GM18909 (cell line): ENCODE results near the gene CALM1.
A peak's percentile ranks its signal among the peaks of the same experiment; 100 is the strongest.
"Not testable (repeated sequence)": the region's sequence is repeated elsewhere in the genome, so short reads cannot be mapped to it uniquely, and the experiment has no call there.

Experiments
- ATAC-seq: cut with Tn5 transposase; IDR thresholded peaks from one replicate; pipeline ENCODE4 v1.9.1; 2021; ENCODE audit warnings: mild to moderate bottlenecking; ENCODE audit not compliant: unreplicated experiment, poor library complexity

CALM1 gene

DNA sequence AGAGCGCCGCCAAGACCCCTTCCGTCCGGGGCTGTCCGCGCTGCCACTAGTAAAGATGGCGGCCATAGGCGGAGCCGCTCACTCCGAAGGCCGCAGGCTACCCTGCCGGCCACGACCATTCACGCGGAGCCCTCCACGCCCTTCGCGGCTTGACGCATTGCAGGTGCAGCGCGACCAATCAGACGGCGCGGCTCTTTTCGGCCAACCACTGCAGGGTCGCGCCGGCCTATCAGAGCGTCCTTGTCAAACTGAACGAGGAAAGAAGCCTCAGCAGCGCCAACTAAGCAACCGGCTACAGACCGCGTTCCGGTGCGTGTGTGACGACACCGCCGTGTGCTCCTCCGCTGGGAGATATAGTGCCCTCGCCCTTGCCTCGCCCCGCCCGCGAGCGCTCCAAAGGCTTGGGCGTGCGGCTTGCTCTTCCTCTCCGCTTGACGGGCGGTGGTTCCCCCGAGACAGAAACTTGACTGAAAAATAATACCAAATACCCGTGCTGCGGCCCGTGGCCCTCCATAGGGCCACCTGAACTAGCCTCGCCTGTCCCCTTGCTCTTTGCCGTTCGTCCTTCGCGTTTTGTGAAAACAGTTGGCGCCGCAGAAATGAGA, 13.6 kb upstream of the CALM1 start:
- ATAC-seq, result peak; percentile 95

DNA sequence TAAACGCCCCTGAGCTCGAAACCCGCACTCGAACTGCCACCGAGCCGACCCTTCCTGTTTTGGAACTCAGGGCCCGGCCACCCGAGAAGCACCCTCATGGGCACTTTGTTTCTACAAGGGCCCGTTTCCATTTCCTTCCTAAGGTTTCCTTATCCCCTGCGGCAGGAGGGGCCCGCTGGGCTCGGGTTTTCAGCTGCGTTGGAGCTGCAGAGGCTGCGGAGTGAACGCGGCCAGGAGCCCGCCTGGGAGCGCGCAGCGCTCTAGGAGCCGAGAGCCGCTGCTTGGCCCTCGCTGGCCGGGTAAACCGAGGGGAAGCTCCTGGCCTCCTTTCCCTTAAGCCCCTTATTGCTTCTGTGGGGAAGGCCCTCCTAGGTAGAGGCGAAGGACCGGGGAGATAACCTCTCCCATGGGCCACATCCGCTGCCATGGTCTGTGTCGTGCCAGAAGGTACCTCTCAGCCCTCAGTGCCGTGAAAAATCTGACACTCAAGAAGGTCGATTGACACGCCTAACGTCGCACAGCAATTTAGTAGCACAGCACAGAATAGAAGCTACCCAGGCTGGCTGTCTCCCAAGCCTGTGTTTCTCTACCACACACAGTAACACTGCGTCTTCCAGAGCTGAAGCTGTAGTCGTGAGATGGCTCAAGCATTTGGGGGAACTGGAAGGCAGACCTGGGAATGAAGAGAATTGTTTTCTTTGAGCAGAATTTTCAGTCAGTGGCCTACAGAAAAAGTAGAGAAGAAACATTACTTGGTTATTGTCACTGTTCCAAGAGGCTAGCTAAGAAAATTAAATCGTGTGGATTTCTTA, 12.9 kb upstream of the CALM1 start:
- peak; percentile 15 for ATAC-seq

DNA sequence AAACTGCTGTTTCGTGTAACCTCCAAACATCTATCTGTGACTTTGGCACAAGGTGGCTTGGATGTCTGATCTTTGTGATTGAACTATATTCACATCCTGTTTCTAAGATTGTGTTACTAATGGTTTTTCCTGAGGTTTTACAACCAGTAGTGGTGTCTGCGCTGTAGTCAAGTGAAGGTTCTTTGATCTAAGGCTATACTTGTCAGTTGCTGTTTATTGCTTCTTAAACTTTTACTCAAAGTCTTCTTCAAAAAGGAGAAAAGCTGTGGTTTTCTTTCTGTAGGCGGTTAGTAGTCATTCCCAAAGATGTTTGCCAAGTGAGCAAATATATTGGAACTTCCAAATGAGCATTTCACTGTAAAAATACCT, 12.3 kb upstream of the CALM1 start:
- ATAC-seq, result no peak

DNA sequence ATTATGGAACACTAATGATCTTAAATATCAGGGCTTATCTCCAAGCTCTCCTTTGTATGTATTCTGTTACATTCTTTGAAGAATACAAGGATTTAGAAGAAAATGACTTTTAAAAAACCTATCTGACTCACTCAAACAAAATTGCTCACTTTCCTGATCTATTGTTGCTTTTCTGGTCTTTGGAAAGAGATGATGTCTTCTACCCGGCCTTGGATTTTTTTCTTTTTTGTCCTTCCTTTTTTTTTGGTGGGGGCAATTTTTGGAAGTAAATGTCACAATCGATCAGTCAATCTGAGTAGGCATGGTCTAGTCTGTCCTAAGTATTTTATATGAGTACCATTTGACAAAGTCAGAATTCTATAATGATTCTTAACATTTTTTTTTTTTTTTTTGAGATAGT, 10.5 kb upstream of the CALM1 start:
- no peak for ATAC-seq

DNA sequence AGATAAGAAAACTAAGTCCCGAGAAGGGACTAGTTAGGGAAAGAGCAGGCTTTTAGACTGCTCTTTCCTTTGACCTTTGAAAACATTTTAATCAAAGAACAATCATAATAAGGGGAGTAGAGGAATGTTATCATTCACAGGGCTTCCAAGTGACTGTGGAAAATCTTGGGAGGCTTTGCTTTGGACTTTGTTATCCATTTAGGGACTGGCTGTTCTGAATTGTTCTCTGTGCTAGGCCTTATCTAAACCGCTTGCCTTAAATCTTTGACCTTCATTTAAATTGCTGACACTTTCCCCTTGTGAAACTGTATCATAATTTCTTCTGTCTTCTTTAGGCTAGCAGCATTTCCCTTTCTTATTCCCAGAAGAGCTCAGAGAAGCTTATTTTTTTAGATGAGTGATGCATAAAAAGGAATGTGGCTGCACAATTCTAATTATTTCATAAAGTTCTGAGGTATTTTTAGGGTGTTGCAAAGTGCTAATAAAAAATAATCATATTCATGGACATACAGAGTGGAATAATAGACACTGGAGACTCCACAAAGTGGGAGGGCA, 9.5 kb upstream of the CALM1 start:
- no peak for ATAC-seq

DNA sequence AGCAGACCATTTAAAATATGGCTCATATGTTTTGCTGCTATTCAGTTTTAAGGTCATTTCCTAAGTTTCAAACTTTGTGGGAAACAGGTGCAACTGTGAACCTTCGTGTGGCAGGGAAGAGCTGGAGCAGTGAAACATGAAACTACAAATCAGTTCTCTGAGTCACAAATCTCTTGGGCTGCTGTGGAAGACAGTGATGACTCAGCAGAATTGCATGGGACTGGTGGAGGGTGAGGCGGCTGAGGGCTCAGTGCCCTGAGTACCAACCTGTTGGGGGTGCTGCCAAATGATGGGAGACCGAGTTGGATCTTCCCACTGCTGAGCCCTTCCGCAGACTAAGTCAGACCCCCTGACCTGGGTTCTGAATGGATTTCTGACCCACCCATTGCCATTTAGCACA, 8.4 kb upstream of the CALM1 start:
- no peak for ATAC-seq

DNA sequence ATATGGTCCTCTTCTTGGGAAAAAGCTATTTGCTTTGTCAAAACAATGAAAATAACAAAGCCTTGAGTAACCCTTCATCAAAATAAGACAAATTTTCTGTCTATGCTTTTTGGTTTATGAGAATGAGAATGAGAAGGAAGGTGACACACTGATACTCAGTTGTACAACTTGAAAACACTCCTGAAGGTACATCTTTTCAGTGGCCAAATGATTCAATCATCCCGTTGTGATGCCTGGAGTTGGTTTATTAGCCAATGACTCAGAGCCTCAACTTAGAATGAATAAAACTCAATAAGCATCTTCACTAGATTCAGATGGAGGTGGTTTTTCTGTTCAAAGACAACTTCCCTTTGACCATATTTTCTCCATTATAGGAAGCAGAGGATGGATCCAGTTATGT, 7.8 kb upstream of the CALM1 start:
- ATAC-seq, result no peak

DNA sequence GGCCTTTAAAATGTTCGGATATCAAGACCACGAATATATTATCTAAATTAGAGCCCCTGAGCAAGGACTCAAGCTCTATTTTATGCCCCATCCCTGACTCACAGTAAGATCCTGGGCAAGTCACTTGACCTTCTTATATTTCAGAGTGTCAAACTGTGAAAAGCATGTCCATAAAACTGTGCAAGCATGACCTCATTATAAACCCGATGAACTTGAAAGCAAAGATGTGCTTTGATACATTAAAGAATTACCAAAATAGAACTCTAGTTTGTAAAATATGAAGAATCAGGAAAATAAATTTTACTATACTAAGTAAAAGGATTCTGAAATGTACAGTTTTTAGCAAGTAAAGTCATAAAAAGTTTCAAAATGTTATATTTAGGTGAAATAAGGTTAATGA, 2.9 kb upstream of the CALM1 start:
- ATAC-seq, result no peak

DNA sequence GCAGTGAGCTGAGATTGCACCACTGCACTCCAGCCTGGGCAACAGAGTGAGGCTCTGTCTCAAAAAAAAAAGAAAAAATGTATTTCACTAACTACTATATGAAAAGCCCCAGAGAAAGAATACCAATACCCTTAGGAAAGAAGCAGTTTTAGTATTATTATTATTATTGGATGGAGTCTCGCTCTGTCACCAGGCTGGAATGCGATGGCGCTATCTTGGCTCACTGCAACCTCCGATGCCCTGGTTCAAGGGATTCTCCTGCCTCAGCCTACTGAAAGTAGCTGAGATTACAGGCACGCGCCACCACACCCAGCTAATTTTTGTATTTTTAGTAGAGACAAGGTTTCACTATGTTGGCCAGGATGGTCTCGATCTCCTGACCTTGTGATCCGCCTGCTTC, 2.0 kb upstream of the CALM1 start:
- ATAC-seq, result not testable (repeated sequence)

DNA sequence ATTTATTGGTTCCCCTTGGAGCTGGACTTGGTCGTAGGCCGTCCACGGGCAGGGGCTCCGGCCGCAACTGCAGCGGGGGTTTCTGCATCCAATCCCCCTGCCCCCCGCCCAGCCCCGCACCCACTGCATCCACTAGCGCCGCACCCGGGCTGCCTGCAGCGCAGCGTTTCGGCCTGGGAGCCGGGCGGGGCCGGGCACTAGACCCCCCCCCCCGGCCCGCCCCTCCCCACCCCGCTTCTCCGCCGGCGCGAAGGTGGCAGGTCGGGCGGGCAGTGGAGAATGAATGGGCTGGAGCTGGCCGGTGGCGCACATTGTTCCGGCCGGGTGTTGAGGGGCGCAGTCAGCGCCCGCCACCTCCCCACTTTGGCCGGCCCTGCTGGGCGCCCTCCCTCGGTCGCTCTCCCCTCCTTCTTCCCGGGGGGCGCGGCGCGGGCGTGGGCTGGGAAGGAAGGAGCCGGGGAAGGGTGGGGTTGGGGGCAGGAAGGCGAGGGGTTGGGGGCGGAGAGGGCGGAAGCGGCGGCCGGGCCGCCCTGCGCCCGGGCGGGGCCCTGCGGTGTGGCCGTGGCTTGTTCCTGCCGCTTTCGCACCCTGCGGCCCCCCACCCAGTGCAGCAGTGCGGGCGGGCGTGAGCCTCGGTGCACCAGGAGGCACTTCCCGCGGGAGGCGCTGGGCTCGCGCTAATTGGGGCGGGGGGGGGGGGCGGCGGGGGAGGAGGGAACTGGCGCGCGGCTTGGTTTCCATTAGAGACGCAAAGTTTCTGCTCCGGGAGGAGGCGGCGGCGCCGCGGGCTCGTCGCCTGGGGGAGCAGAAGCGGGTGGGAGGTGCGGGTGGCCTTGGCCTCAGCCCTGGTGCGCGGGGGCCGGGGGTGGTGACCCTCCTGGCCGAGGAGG, 841 bp downstream of the CALM1 start:
- peak; percentile 33 for ATAC-seq

DNA sequence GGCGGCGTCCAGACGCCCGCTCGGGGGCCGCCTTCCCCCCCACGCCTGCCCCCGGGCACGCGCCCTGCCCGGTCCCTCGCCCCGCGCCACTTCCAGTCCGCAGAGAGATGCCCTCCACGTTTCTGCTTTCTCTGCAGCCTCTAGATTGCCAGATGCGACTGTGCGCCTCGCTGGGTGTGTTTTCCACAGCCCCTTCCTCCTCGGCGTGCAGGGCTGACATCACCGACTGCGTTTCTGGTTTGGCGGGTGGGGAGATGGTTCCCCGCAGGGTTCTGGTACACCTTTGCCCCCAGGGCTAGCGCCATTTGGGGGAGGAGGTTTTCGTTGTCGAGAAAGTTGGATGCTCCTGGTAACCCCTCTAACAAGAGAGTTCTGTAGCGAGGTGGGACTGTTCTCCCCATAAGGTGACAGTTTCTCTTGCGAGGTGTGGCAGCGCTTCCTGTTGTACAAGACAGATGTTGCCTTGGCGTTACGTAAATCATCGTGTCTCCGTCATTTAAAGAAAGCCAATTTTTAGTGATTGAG, 1.5 kb downstream of the CALM1 start:
- ATAC-seq, result peak; percentile 19

DNA sequence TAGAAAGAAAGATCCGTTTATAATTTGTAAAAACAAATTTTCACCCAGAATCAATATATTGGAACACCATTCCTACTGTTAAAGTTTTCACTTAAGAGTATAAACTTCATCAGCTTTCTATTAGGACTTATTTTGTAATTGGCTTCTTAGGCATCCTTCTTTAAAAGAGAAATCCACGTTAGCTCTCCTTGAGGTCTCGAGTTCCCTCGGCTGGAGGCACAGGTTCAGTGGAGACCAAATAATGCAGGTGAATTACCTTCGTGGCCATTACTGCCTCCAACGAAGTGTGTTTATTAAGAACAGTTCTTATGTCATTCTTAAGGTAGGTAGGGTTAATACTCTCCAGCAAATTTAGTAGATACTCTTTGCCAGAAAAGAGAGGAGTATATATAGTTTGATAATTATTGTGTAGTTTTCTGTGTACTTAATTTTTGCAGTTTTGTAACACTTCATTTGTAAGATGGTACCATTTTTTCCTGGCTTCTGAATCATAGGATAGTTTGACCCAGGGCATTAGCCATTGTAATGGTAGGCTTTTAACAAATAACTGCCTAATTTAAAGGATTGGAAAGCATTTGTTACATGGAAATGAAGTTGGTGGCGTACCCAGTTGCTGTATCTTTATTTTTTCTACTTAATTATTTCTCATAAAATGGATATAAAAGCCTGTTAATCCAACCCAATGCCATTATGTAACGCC, 2.2 kb downstream of the CALM1 start:
- ATAC-seq, result no peak

DNA sequence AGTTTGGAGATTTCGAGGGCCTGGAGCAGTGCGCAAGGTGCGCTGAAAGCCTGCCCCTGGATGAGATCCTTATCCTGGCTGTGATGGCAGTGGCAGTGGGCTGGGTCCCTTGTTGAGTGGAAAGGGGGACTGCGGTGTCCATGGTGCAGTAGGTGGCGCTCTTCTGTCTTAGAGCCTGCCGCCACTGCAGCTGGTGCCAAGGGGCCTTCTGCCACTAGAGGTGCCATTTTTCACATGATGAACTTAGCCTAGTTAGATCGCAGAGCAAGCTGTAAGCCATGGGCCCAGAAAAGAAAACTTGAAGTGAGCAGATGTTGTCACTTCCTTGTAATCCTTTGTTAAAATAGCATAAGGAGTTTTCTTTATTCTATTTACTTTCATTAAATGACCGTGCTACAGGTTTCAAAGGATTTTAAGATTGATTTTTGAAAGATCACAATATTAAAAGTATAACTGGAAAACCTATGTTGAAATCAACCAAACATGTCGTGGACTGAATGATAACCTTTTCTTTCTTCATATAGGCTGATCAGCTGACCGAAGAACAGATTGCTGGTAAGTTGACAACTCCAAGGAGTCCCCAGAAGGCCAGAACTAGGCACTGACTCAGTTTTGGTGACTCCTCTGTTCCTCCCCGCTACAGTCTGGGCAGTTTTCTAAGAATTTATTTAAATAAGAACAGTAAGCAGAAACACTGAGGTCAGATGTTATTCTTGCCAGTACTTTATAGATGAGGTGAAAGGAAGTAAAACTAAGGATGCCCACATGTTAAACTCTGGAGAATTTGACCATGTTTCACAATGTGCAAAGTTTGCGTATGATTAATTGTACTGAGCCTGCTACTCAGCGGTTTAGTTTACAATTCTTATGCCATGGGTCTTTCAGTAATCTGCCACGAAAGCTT, 3.0 kb downstream of the CALM1 start:
- peak; percentile 58 for ATAC-seq

DNA sequence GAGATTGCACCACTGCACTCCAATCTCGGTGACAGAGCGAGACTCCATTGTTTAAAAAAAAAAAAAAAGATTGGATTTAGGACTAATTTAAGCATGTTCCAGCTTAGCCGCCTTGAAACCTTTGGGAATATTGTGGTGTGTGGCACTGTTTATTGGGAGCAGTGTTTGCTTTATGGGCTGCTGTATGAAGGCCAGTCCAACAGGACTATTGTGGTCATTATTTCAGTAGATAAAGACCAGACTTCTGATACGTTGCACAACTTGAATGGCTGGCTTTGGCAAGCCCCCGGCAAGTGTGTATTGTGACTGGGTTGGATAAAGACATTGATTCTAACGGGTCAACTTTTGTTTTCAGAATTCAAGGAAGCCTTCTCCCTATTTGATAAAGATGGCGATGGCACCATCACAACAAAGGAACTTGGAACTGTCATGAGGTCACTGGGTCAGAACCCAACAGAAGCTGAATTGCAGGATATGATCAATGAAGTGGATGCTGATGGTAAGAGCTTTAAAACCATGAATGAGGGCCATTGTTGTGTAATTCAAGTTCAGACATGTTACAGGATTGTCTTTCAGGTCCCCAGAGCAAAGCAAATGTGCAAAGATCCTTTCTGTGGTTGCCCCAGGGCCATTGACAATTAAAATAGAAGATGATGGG, 4.2 kb downstream of the CALM1 start:
- ATAC-seq, result no peak

DNA sequence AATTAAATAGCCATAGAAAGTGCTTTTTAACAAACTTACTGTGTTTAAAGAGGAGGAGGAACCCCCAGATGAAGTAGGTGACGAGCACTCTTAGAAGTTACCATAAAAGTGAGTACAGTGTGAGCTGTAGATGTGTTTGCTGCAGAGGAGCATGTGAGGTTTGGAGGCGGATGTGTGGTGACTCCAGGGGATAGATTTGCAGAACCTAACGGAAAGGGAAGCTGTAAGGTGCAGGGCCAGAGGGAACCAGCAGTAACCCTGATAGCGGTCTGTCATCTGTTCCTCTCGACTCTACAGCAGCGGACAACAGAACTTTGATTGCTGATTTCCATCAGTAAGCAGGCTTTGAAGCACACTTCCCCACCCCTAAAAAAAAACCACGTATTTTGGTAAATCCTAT, 5.2 kb downstream of the CALM1 start:
- ATAC-seq, result no peak

DNA sequence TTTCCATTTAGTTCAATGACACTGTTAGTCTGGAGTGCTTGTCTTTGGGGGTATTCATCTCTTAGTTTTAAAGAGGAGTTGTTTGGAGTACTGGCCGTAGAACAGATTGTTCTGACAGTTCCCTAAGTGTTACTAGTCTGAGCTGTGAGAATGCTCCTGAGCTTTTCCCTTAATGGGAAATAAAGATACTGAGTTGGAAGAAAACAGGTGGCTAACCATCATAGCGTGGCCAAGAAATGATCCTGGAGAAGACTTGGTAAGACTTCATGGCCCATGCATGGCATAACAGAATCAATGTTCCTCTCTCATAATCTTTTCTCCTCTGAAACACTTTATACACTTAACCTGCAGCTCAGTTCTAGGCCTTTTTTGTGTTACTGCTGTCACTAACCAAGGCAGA, 6.2 kb downstream of the CALM1 start:
- ATAC-seq, result no peak

DNA sequence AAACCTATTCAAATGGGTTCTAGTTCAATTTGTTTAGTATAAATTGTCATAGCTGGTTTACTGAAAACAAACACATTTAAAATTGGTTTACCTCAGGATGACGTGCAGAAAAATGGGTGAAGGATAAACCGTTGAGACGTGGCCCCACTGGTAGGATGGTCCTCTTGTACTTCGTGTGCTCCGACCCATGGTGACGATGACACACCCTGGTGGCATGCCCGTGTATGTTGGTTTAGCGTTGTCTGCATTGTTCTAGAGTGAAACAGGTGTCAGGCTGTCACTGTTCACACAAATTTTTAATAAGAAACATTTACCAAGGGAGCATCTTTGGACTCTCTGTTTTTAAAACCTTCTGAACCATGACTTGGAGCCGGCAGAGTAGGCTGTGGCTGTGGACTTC, 8.3 kb downstream of the CALM1 start:
- ATAC-seq, result no peak

DNA sequence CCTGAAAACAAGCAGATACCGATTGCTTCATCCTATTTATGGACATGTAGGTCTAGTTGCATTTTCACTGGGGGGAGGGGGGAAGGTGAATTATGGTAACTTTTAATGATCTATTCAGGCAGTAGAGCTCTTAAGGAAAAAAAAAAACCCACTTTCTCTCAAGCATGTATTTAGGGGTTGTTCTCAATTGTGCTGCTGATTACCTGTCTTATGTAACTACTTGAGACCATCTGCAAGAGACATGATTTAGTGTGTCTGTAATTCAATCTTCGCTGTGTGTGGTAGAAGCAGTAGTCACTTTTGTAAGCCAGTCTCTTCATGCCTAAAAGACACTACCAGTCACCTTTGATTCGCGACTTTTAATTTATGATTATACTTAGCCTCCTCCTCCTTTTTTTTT, 8.9 kb downstream of the CALM1 start:
- ATAC-seq, result no peak

DNA sequence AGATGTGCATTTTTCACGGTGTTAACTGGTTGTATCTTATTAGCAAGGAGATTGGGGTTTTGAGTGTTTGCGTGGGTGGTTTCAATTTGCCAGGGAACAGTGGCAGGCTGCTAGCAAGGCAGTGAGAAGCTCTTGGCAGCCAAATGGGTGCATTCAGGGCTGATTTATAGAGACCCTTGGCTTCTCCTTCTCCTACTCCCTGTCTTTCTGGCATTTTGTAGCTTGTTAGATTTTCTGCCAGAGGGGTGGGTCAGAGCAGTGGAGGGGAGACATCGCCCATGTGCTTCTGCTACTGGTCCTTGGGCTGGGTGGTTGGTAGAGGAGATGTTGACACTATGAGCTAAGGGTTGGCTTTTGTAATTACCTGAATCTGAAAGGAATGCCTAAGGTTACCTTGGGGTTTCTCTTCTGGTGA, 9.6 kb downstream of the CALM1 start:
- no peak for ATAC-seq
